Subcutaneous abdominal adipose tissue (tissue), 5 donors: ENCODE data around the gene GAS6.

Experiments
- H3K27ac ChIP-seq: one replicate; pipeline ENCODE4 v1.7.0; 2013; ENCODE audit warnings: low read depth, mild to moderate bottlenecking, inconsistent platforms, low read length, moderate library complexity
- H3K27me3 ChIP-seq, 5 donors: one replicate each; pipeline ENCODE4 v1.7.0; 2013; ENCODE audit warnings: low read length in 5 of 5, inconsistent platforms in 1 of 5; ENCODE audit not compliant: control insufficient read depth in 5 of 5, insufficient read depth in 4 of 5
- H3K36me3 ChIP-seq, 5 donors: one replicate each; pipeline ENCODE4 v1.7.0; 2013; ENCODE audit warnings: low read length in 5 of 5; ENCODE audit not compliant: control insufficient read depth in 5 of 5, insufficient read depth in 5 of 5
- H3K4me1 ChIP-seq, 5 donors: one replicate each; pipeline ENCODE4 v1.7.0; 2013; ENCODE audit warnings: low read length in 5 of 5, mild to moderate bottlenecking in 3 of 5, moderate library complexity in 1 of 5; ENCODE audit not compliant: control insufficient read depth in 5 of 5, insufficient read depth in 5 of 5
- H3K4me3 ChIP-seq, 5 donors: one replicate each; pipeline ENCODE4 v1.7.0; 2013; ENCODE audit warnings: low read length in 5 of 5, low read depth in 1 of 5
- H3K9ac ChIP-seq, 5 donors: one replicate each; pipeline ENCODE4 v1.7.0; 2013; ENCODE audit warnings: low read length in 5 of 5, mild to moderate bottlenecking in 4 of 5, moderate library complexity in 3 of 5
- H3K9me3 ChIP-seq, 5 donors: one replicate each; pipeline ENCODE4 v1.7.0; 2013; ENCODE audit warnings: low read length in 5 of 5; ENCODE audit not compliant: control insufficient read depth in 5 of 5
- donor health status: healthy.
- donor health status: healthy.
- donor health status: healthy.
- donor health status: healthy.
- donor health status: healthy.

The GAS6 gene

DNA sequence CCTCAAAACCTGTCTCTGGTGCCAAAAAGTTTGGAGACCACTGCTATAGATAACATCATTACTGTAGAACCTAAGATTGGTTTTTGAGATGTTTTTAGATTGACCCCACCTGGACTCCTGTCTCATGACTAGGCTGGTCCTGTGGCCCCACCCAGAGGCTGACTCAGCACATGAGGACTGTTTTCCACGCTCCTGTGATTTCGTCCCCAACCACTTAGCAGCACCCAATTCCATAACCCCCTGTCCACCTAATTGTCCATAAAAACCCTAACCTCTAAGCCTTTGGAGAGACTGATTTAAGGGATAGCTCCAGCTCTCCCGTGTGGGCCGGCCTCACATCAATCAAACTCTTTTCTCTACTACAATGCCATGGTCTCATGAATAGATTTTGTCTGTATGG, 25.6 kb upstream of the GAS6 start:
- Histone ChIP-seq H3K4me1 (peaks cover 0 to 15% (median 10%) of the 10 kb centered on the region in 5 donors), H3K9me3 (peaks cover 0 to 4% (median 0%) of the 10 kb centered on the region in 5 donors), H3K36me3 (no peaks in the 10 kb centered on the region), H3K27ac (no peak overlapping the region), H3K27me3 (peaks cover 0 to 2% (median 0%) of the 10 kb centered on the region in 5 donors), H3K9ac (no peak overlapping the region), H3K4me3 (no peak overlapping the region)

DNA sequence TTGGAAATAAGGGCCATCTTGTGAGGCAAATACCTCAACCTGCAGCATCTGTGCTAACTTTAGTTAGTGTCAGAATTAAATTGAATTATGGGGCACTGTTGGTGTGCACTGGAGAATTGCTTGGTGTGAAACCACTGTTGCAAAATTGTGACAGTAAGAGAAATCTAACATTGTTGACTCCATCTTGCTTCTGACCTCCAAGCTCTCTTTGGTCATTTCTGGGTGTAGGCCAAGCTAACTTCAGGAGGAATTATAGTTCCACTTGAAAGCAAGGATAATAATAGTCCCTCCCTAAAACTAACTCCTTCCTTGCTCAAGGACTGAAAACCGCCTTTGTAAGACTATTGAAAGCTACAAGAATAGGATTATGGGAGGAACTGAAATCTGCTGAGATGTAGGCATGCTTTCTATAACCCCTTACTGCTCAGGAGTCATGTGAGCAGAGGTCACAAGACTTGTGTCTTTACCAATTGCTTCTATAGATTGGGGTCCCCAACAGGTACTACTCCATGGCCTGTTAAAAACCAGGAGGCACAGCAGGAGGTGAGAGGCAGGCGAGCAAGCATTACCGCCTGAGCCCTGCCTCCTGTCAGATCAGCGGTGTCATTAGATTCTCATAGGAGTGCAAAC, 24.9 kb upstream of the GAS6 start:
- peaks cover 0 to 2% (median 0%) of the 10 kb centered on the region in 5 donors for H3K27me3 ChIP-seq
- peaks cover 0 to 4% (median 0%) of the 10 kb centered on the region in 5 donors for H3K9me3 ChIP-seq
- H3K4me3 ChIP-seq: no peak overlapping the region
- no peak overlapping the region for H3K27ac ChIP-seq
- H3K4me1 ChIP-seq: peaks cover 0 to 18% (median 10%) of the 10 kb centered on the region in 5 donors
- no peaks in the 10 kb centered on the region for H3K36me3 ChIP-seq
- H3K9ac ChIP-seq: no peak overlapping the region

- no peaks in the 10 kb centered on the region for H3K36me3 ChIP-seq
- peaks cover 0 to 6% (median 0%) of the 10 kb centered on the region in 5 donors for H3K27me3 ChIP-seq
- H3K9me3 ChIP-seq: peaks cover 0 to 4% (median 0%) of the 10 kb centered on the region in 5 donors
- H3K9ac ChIP-seq: no peak overlapping the region
- no peak overlapping the region for H3K4me3 ChIP-seq
- peaks cover 0 to 29% (median 11%) of the 10 kb centered on the region in 5 donors for H3K4me1 ChIP-seq
- no peak overlapping the region for H3K27ac ChIP-seq
Measured at GRCh38 chr13:113887700-113888201, 23.9 kb upstream of the GAS6 start.

GRCh38 chr13:113886561-113887112, 22.8 kb upstream of the GAS6 start:
- H3K27me3 ChIP-seq: peaks cover 0 to 6% (median 0%) of the 10 kb centered on the region in 5 donors
- H3K9ac ChIP-seq: no peak overlapping the region
- H3K4me3 ChIP-seq: no peak overlapping the region
- no peaks in the 10 kb centered on the region for H3K36me3 ChIP-seq
- peaks cover 2 to 40% (median 22%) of the 10 kb centered on the region in 5 donors for H3K4me1 ChIP-seq
- no peak overlapping the region for H3K27ac ChIP-seq
- H3K9me3 ChIP-seq: no peaks in the 10 kb centered on the region

GRCh38 chr13:113884821-113885220, 20.9 kb upstream of the GAS6 start:
- no peak overlapping the region for H3K9ac ChIP-seq

DNA sequence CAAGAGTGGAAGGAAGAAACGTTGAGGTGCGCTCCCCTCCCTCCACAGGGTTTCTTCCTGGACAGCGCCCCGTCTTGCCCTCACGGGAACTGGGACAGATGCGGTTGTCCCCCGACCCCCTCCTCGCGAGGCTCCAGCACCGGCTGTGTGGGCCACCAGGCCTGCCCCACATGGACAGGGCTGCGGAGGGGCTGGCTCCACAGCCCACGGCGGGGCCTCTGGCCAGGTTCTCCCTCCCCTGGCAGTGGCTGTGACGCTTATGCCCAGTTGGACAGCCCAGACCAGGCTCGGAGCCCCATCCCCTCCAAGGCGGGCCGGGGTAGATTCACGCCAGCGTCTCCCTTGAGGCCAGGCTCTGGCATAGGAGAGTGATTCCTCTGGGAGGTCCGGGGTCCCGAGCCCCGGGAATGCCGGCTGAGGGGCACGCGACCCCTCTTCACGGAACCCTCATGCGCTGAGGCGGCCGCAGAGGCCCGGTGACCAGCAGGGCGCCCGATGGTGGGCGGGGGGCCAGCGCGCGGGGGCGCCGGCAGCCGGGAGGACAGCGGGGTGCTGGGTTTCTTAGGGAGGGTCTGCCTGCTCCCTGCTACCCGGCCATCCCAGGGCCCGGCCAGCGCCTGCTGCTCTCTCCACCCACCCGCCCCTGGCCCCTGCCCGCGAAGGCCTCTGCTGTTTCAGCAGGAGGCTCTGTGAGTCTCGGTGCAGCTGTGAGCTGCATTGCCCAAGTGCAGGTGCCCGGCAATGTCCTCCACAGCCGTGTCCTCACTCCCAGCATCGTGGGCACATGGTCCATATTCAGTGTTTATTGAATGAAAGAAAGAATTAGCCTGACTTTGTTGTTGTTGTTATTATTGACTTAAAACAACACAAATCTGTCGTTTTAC, 20.3 kb upstream of the GAS6 start:
- Histone ChIP-seq H3K36me3 (no peaks in the 10 kb centered on the region), H3K9ac (no peak overlapping the region), H3K4me1 (peaks cover 3 to 61% (median 35%) of the 10 kb centered on the region in 5 donors), H3K9me3 (no peaks in the 10 kb centered on the region), H3K27ac (no peak overlapping the region), H3K27me3 (peaks cover 0 to 6% (median 0%) of the 10 kb centered on the region in 5 donors), H3K4me3 (no peak overlapping the region)

More at GRCh38 chr13:113884821-113885220, 20.9 kb upstream of the GAS6 start:
- Histone ChIP-seq H3K9me3 (no peaks in the 10 kb centered on the region), H3K27me3 (peaks cover 0 to 6% (median 0%) of the 10 kb centered on the region in 5 donors), H3K4me3 (no peak overlapping the region), H3K4me1 (peaks cover 3 to 55% (median 30%) of the 10 kb centered on the region in 5 donors), H3K27ac (no peak overlapping the region), H3K36me3 (no peaks in the 10 kb centered on the region)

DNA sequence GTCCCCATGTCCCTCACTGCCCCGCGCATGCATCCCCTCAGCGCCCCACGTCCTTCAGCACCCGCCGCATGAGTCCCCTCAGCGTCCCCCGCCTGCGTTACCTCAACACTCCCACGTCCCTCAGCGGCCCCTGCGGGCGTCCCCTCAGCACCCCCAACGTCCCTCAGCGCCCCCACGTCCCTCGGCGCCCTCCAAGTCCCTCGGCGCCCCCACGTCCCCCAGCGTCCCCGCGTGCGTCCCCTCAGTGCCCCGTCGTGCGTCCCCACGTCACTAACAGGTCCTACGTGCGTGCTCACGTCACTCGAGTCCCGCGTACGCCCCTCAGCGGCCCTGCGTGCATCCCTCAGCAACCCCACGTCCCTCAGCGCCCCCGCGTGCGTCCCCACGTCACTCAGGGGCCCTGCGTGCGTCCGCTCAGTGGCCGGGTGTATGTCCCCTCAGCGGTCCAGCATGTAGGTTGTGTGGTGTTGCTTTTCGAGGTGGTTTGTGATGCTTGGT, 19.5 kb upstream of the GAS6 start:
- Histone ChIP-seq H3K27ac (no peak overlapping the region), H3K27me3 (peaks cover 0 to 6% (median 0%) of the 10 kb centered on the region in 5 donors), H3K4me1 (peaks cover 3 to 62% (median 35%) of the 10 kb centered on the region in 5 donors), H3K36me3 (no peaks in the 10 kb centered on the region), H3K9me3 (no peaks in the 10 kb centered on the region), H3K4me3 (no peak overlapping the region), H3K9ac (no peak overlapping the region)

GRCh38 chr13:113882716-113883115, 18.8 kb upstream of the GAS6 start:
- no peaks in the 10 kb centered on the region for H3K9me3 ChIP-seq
- peaks cover 3 to 55% (median 28%) of the 10 kb centered on the region in 5 donors for H3K4me1 ChIP-seq
- no peak overlapping the region for H3K27ac ChIP-seq
- H3K4me3 ChIP-seq: peak overlapping the region in 2 of 5 donors; percentile 0 to 2
- no peak overlapping the region for H3K9ac ChIP-seq
- H3K36me3 ChIP-seq: no peaks in the 10 kb centered on the region
- H3K27me3 ChIP-seq: peaks cover 0 to 6% (median 0%) of the 10 kb centered on the region in 5 donors

GRCh38 chr13:113882267-113882630, 18.4 kb upstream of the GAS6 start:
- peaks cover 3 to 51% (median 25%) of the 10 kb centered on the region in 5 donors for H3K4me1 ChIP-seq
- no peak overlapping the region for H3K9ac ChIP-seq
- H3K27me3 ChIP-seq: peaks cover 0 to 6% (median 0%) of the 10 kb centered on the region in 5 donors
- peak overlapping the region in 2 of 5 donors; percentile 0 to 2 for H3K4me3 ChIP-seq
- no peaks in the 10 kb centered on the region for H3K9me3 ChIP-seq
- no peaks in the 10 kb centered on the region for H3K36me3 ChIP-seq
- peak overlapping the region; percentile 4 for H3K27ac ChIP-seq
